ENCODE data around the gene RFTN2.

DNA sequence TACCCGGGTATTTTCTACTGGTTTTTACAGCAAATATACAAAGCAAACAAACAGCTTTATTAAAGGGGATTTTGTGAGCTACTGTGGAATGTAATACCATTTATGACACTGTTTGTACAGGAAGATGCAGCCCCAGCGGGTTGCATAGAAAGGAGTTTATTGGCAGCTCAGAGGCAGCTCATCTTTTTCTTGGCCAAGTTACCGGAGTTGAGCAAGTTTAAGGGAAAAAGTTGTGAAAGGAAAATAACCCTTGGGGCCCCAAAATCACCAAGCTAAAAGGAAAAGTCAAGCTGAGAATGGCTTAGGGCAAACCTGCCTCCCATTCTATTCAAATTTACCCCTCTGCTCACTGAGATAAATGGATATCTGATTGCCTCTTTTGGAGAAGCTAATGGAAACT lies 98.8 kb downstream of the RFTN2 start:
- TF ChIP-seq, protein P1, sequence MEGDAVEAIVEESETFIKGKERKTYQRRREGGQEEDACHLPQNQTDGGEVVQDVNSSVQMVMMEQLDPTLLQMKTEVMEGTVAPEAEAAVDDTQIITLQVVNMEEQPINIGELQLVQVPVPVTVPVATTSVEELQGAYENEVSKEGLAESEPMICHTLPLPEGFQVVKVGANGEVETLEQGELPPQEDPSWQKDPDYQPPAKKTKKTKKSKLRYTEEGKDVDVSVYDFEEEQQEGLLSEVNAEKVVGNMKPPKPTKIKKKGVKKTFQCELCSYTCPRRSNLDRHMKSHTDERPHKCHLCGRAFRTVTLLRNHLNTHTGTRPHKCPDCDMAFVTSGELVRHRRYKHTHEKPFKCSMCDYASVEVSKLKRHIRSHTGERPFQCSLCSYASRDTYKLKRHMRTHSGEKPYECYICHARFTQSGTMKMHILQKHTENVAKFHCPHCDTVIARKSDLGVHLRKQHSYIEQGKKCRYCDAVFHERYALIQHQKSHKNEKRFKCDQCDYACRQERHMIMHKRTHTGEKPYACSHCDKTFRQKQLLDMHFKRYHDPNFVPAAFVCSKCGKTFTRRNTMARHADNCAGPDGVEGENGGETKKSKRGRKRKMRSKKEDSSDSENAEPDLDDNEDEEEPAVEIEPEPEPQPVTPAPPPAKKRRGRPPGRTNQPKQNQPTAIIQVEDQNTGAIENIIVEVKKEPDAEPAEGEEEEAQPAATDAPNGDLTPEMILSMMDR (optimal IDR thresholded peaks at IDR 0.05 in 1 of 3, IDR thresholded peaks at IDR 0.05 in 1 of 3, conservative IDR thresholded peaks at IDR 0.05 in 1 of 3; ENCODE audit: extremely low read depth in 1 of 3, insufficient read depth in 2 of 3, low read length in 3 of 3): no peak
- TF ChIP-seq EZH2 (IDR thresholded peaks at IDR 0.05; ENCODE audit: low read length): no peak

Measured in keratinocyte (primary cell).